Endometrium (tissue), 2 donors: ENCODE measurements around the gene SCFD1.
A peak's percentile ranks its signal among the peaks of the same experiment; 100 is the strongest.
"Not testable (repeated sequence)": the region's sequence is repeated elsewhere in the genome, so short reads cannot be mapped to it uniquely, and the experiment has no call there.

ENCODE experiments used
- FAIRE-seq: peaks from 2 replicates; lab custom pipeline; 2012; peaks lifted over from hg19 to GRCh38; lab: Jason Lieb, UNC
- donor health status: control.
- donor health status: control.

The SCFD1 gene

GRCh38 chr14:30678926-30679431 is 56.9 kb downstream of the SCFD1 start:
- no peak for FAIRE-seq

- no peak for FAIRE-seq
Measured at GRCh38 chr14:30680036-30680435, 57.9 kb downstream of the SCFD1 start.

- FAIRE-seq, result not testable (repeated sequence)
Measured at GRCh38 chr14:30680776-30681175, 58.7 kb downstream of the SCFD1 start.

GRCh38 chr14:30681752-30682355 is 59.7 kb downstream of the SCFD1 start:
- FAIRE-seq, result no peak

- FAIRE-seq, result not testable (repeated sequence)
Measured at GRCh38 chr14:30690487-30691355, 68.6 kb downstream of the SCFD1 start.

DNA sequence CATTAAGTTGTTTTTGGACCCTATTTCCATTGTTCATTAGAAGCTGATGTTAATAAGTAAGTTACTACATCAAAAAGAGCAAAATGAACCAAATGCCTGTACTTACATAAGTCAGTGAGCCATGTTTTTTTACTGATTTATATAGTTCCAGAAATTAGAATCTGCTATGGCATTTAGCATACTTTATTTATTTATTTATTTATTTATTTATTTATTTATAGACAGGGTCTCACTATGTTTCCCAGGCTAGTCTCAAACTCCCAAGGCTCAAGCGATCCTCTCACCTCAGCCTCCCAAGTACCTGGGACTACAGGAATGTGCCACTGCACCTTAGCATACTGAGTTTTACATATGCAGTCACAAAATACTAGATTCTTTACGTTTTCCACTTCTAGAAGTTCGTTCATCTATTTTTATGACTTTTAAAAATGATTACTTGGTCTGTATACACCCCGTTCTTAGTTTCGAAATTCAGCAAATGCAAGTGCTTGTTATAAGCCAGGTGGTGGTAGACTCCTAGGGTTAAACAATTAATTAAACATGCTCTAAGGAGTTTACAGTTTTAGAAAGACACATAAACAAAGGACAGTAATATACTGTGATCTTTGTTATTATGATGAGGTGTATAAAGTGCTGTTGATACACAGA is 69.8 kb downstream of the SCFD1 start:
- no peak for FAIRE-seq

- no peak for FAIRE-seq
Measured at GRCh38 chr14:30692669-30693068, 70.5 kb downstream of the SCFD1 start.

GRCh38 chr14:30698463-30698862 is 76.3 kb downstream of the SCFD1 start:
- no peak for FAIRE-seq

GRCh38 chr14:30706704-30707103 is 84.6 kb downstream of the SCFD1 start:
- FAIRE-seq, result no peak

- FAIRE-seq, result no peak
Measured at GRCh38 chr14:30708157-30708556, 86.0 kb downstream of the SCFD1 start.

GRCh38 chr14:30709201-30709600 is 87.1 kb downstream of the SCFD1 start:
- no peak for FAIRE-seq

- peak; percentile 96 for FAIRE-seq
Measured at GRCh38 chr14:30710876-30711275, 88.8 kb downstream of the SCFD1 start.

DNA sequence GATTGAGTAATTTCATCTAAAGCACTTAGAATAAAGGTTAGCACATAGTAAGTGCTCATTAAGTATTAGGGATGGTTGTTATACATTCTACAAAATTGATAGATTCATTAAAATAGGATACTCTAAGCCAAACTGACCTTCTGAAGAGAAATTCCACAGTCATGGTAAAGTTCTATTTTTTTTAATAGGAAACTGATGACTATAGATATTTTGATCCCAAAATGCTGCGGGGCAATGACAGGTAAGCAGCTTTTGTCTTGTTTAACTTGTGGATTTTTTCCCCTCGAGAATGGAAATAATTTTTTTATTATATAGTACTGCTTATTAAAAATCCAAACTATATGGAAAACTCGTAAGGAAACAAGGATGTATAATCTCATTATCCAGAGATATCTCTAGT is 97.0 kb downstream of the SCFD1 start:
- no peak for FAIRE-seq

- FAIRE-seq, result no peak
Measured at GRCh38 chr14:30725763-30726162, 103.6 kb downstream of the SCFD1 start.

GRCh38 chr14:30728471-30728870 is 106.4 kb downstream of the SCFD1 start:
- FAIRE-seq, result no peak

- FAIRE-seq, result no peak
Measured at GRCh38 chr14:30737916-30738315, 115.8 kb downstream of the SCFD1 start.

- FAIRE-seq, result no peak
Measured at GRCh38 chr14:30738978-30739377, 116.9 kb downstream of the SCFD1 start.

DNA sequence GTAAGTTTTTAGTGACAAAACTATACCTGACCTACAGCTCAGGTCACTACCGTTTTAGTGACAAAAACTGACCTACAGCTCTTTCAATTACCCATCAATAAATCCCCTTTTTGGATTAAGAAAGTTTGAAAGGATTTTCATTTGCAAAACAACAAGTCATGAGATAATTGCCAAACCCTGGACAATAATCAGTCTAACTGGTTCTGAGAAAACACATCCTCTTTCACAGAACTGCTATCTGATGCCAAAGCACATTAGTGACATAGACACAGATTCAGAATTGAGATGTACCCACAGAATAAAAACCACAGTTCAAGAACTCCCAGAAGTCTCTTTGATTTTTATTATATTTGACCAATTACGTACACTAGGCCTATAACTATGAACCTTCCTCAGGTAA is 126.2 kb downstream of the SCFD1 start:
- FAIRE-seq, result no peak

DNA sequence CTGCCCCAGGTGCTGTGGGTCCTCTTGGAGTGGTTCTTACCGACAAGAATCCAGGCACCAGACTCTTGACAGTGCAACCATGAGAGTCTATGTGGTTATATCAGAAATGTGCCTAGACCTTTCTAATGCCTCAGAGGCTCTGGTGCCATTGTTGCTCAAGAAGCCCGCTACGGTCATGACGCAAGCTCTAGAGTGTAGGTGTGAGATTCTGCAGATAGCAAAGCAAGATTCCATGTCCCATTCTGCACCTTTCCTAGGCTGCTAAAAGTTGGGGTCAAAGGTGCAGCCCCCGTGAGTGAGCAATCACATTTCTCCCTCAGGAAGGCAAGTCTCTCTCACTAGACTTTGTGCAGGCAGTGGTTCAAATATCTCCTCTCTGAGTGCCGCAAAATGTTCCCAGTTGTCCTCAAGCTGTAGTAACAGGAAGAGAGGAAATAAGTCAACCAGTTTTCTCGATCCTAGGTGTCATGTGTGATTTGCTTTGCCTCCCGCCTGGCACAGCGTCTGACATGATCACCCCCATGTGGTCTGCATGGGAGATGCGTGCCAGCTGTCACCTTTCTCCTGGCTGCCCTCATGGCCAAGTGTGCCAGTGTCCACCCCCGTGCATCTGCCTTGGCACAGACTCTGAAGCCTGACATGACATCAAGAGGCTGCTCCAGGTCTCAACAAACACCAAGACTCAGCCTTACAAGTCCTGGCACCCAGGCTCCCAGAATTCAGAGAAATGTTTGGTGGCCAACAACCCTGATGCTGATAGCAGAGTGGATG is 129.7 kb downstream of the SCFD1 start:
- no peak for FAIRE-seq

DNA sequence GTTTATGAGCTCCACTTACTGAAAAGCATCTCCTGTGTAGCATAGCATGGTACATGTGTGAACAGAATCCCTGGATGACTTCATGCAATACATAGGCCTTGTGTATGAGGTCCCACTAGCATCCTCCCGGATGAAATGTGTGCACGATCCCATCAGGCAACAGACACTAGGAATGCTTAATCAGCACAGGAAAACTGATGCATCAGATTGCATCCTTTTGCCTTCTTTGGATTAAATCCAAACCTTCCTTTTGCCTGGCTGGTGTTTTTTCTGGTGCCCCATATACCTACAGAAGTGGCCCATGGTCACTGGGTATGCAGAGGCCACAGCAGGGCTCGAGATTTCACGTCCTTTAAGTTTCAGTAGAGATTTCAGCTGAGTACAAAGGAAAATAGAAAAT is 131.3 kb downstream of the SCFD1 start:
- FAIRE-seq, result no peak

DNA sequence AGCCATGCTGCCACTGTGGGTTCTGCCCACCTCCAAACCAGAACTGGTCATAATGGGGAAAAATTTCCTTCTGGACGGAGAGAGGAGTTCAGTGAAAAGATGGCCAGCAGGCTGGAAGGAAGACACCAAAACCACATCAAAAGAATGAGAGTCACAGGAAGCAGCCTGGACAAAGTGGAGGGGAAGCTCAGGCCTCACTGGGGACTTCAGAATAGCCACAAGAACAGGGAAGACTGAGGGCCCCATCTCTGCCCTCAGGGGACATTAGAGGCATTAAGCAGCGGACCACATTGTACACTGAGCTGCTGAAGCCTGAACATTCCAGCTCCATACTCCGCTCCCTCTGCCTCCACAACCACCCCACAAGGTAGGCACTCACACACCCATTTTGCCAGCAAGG is 132.7 kb downstream of the SCFD1 start:
- no peak for FAIRE-seq

- FAIRE-seq, result no peak
Measured at GRCh38 chr14:30756594-30756993, 134.5 kb downstream of the SCFD1 start.
